ENCODE results near the gene QARS1.

DNA sequence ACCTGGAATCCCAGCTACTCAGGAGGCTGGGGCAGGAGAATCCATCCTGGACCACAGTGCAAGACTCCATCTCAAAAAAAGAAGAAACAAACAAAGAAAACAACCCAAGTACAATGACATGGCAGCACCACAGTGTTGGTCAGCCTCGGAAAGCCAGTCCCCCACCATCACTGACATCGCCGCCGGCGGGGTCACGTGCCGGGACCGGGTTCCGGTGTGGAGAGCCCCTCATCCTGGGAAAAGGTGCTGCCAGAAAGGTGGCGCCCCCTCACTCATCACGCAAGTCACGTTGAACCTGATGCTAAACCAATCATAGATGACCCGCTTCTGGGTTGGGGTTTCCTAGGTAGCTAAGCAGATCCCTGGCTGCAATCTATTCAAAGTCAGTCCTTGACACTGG lies 28.4 kb downstream of the QARS1 start:
- TF ChIP-seq, protein P1, sequence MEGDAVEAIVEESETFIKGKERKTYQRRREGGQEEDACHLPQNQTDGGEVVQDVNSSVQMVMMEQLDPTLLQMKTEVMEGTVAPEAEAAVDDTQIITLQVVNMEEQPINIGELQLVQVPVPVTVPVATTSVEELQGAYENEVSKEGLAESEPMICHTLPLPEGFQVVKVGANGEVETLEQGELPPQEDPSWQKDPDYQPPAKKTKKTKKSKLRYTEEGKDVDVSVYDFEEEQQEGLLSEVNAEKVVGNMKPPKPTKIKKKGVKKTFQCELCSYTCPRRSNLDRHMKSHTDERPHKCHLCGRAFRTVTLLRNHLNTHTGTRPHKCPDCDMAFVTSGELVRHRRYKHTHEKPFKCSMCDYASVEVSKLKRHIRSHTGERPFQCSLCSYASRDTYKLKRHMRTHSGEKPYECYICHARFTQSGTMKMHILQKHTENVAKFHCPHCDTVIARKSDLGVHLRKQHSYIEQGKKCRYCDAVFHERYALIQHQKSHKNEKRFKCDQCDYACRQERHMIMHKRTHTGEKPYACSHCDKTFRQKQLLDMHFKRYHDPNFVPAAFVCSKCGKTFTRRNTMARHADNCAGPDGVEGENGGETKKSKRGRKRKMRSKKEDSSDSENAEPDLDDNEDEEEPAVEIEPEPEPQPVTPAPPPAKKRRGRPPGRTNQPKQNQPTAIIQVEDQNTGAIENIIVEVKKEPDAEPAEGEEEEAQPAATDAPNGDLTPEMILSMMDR (IDR thresholded peaks at IDR 0.05), result no peak
- TF ChIP-seq POLR2AphosphoS5 (IDR thresholded peaks at IDR 0.05) (no peak), POLR2A (IDR thresholded peaks at IDR 0.05) (no peak)

Measured in transverse colon (tissue), 4 donors.